Body of pancreas (tissue), 4 donors: ENCODE data around the gene DERL2. TPM values are rescaled to one million over a fixed set of nuclear protein-coding genes. Genes with fewer than 3 reads are reported as not detected.
A peak's percentile ranks its signal among the peaks of the same experiment; 100 is the strongest.

ENCODE experiments used
- ATAC-seq: fragments of 150-250 bp; one replicate; pipeline ENCODE4 v1.9.1; 2016
- DNase-seq, 4 donors: peaks; one replicate each; pipeline ENCODE4 v3.0.0-alpha.2; 2019
- H3K27ac ChIP-seq, 4 donors: fragments of 200-600 bp; sonication (generic); 1 replicate in 3 of 4; 2 replicates in 1 of 4; pipeline versions ENCODE4 v1.5.1 to v1.6.1; 2016 to 2019; ENCODE audit warnings: mild to moderate bottlenecking in 1 of 4, mixed read lengths in 1 of 4, moderate library complexity in 1 of 4
- H3K27me3 ChIP-seq, 2 donors: fragments of 200-600 bp; sonication (generic); one replicate each; pipeline ENCODE4 v1.6.0; 2016; ENCODE audit warnings: mild to moderate bottlenecking in 1 of 2
- H3K36me3 ChIP-seq, 2 donors: fragments of 200-600 bp; sonication (generic); replicated peaks in 1 of 2; 2 replicates each; pipeline ENCODE4 v1.5.1; 2016; ENCODE audit warnings: low read depth in 2 of 2; ENCODE audit not compliant: insufficient read depth in 1 of 2
- H3K4me1 ChIP-seq: fragments of 200-600 bp; sonication (generic); one replicate; pipeline ENCODE4 v1.6.0; 2016
- H3K4me3 ChIP-seq, 2 donors: fragments of 200-600 bp; sonication (generic); 1 replicate in 1 of 2; 2 replicates in 1 of 2; pipeline ENCODE4 v1.5.1; 2016 to 2019
- H3K9me3 ChIP-seq, 3 donors: fragments of 200-600 bp; sonication (generic); 1 replicate in 2 of 3; 2 replicates in 1 of 3; pipeline ENCODE4 v1.5.1; 2016
- POLR2A ChIP-seq, 3 donors: fragments of 450-650 bp; IDR thresholded peaks; one replicate each; pipeline ENCODE4 v1.6.1; 2016; ENCODE audit warnings: antibody characterized with exemption in 3 of 3, mild to moderate bottlenecking in 2 of 3
- WGBS, 2 donors: methylation state at CpG; one replicate each; pipeline ENCODE4 v1.1.5; 2017; 5-methylcytosine and 5-hydroxymethylcytosine counted together
- intact Hi-C: fragments of 100-400 bp; cut with DNase I; formaldehyde crosslinking; loops from one replicate; pipeline ENCODE4 v1.15.1; 2023
- total RNA-seq, 2 donors: library from RNA; depleted of rRNA; stranded (reverse); fragments of >200 nt; gene quantifications; one replicate each; pipeline ENCODE4 v1.1.0, GENCODE V29; 2016
- TF ChIP-seq, protein P1 (sequence below), 7 experiments: fragments of 450-650 bp in 4 of 7; fragments of 200-600 bp in 3 of 7; sonication (generic) in 3 of 7; IDR thresholded peaks; one replicate each; pipeline ENCODE4 v1.5.1; 2016 to 2019; ENCODE audit warnings: antibody characterized with exemption in 7 of 7

Gene DERL2
- total RNA-seq, 2 donors from 2014 or later: 25.4 to 42.5 TPM

DNA sequence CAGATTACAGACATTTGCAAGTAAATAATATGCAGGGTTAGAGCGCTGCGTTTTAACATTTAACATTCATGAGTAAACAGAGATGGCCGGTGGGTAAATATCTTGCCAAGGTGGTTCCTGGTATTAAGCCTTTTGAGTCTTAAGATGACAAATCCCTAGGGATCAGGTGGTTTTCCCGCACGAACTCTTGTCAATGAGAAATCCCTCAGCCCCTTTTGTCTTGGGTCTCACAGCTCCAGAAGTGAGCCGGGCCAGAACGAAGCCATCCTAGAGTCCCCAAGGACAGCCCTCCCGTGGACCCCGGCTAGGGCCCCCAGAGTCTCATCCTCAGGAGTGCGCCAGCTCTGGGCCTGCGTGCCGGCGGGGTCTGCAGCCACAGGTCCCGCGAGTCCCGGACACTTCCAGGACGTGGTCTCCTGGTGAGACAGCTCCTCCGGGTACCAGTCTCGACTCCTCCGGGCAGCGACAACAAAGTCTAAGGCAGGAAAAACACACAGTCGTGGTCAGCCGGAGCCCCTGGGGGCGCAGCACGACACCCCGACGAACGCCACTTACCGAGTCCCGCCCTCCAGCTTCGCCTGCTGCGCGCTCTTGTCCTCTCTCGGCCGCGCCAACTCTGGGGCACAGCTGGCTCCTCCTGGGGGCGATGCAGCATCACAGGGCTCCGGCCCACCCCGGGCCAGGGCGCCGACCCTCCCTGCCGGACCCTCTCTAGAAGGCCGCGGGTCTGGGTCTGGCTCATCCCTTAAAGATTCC, 13.7 kb upstream of the DERL2 start:
- intact Hi-C loops: no loop called here
- no peak overlapping the region for H3K4me3 ChIP-seq
- DNase-seq (no peak), ATAC-seq (no peak)
- H3K36me3 ChIP-seq: no peaks in the 10 kb centered on the region
- H3K27me3 ChIP-seq: peaks cover 0 to 10% of the 10 kb centered on the region in 2 donors
- no peak for TF ChIP-seq POLR2A (IDR thresholded peaks at IDR 0.05)
- TF ChIP-seq, protein P1, sequence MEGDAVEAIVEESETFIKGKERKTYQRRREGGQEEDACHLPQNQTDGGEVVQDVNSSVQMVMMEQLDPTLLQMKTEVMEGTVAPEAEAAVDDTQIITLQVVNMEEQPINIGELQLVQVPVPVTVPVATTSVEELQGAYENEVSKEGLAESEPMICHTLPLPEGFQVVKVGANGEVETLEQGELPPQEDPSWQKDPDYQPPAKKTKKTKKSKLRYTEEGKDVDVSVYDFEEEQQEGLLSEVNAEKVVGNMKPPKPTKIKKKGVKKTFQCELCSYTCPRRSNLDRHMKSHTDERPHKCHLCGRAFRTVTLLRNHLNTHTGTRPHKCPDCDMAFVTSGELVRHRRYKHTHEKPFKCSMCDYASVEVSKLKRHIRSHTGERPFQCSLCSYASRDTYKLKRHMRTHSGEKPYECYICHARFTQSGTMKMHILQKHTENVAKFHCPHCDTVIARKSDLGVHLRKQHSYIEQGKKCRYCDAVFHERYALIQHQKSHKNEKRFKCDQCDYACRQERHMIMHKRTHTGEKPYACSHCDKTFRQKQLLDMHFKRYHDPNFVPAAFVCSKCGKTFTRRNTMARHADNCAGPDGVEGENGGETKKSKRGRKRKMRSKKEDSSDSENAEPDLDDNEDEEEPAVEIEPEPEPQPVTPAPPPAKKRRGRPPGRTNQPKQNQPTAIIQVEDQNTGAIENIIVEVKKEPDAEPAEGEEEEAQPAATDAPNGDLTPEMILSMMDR (IDR thresholded peaks at IDR 0.05): no peak
- 20 to 23% methylated on average over 25 to 43 of the region's 44 CpGs for WGBS, 2 donors
- peaks cover 17% of the 10 kb centered on the region for H3K4me1 ChIP-seq
- no peak overlapping the region for H3K27ac ChIP-seq
- H3K9me3 ChIP-seq: no peaks in the 10 kb centered on the region

DNA sequence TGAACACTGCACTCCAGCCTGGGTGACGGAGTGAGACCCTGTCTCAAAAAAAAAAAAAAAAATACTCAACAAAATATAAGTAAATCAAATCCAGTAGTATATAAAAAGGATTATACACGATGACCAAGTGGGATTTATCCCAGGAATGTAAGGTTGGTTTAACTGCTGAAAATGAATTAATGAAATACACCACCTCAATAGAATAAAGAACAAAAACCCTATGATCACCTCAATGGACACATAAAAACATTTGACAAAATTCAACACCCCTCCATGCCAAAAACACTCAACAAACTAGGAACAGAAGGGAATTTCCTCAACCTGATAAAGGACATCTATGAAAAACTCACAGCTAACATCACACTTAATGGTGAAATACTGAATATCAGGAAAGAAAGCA, 7.0 kb upstream of the DERL2 start:
- H3K4me1 ChIP-seq: peaks cover 4% of the 10 kb centered on the region
- ATAC-seq (no peak), DNase-seq (no peak)
- TF ChIP-seq, protein P1 (IDR thresholded peaks at IDR 0.05): no peak
- no peak overlapping the region for H3K4me3 ChIP-seq
- H3K9me3 ChIP-seq: no peaks in the 10 kb centered on the region
- H3K27me3 ChIP-seq: no peaks in the 10 kb centered on the region
- peaks cover 0 to 8% of the 10 kb centered on the region in 2 donors for H3K36me3 ChIP-seq
- 98 to 100% methylated on average over 2 of the region's 2 CpGs for WGBS, 2 donors
- no peak overlapping the region for H3K27ac ChIP-seq
- intact Hi-C loops: no loop called here

DNA sequence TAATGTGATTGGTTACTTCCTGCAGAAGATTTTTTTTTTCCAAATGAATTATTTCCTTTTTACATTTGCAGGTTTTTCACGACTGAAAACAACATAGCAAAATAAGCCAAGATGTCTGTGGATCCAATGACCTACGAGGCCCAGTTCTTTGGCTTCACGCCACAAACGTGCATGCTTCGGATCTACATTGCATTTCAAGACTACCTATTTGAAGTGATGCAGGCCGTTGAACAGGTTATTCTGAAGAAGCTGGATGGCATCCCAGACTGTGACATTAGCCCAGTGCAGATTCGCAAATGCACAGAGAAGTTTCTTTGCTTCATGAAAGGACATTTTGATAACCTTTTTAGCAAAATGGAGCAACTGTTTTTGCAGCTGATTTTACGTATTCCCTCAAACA, 2.8 kb upstream of the DERL2 start:
- 76% methylated on average over 8 of the region's 8 CpGs for WGBS, 2 donors

DNA sequence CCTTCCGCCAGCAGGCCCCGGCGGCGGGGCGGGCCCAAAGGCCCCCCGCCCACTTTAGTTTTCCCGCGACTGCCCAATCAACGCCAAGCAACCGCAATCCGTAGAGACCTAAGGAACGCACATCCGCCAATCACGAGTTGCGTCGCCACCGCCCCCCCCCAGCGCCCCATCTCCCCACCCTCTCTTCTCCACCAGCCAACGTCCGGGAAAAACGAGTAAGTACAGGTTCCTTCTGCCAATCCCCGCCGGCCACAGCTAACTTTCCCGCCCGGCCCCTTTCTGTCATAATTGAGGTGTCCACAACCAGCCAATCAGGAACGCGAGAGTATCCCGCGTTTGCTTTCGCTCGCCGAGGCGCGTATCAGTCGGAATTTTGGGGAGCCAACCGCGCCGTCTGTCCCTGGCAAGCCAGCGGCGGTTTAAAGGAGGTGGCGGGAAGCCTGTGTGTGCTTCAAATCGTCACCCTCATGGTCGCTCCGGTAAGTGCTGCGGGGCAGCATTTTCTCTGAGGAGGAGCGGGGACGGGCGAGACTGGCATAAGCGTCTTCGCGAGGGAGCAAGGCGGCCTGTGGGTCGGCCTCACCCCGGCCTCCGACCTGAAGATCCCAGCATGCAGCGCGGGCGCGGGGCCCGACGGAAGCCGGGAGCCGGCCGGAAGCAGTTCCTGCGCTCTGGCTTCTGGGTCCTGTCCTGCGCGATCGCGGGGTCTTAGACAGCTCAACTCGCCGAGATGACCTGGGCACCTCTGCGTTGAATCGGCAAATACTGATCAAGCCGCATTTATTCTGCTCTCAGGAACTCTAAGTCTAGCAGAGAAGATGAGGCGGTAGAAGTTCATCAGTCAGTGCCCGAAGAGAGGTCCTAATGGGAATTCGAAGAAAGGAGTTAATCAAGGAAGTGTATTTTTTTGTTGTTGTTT, 487 bp upstream of the DERL2 start, which contains the start of gene MIS12:
Gene MIS12, plus strand, starts transcription at position 361 of the 919 bp plus-strand sequence. CDS start 2,297 bp downstream, outside the sequence.
- ATAC-seq (peak; percentile 97), DNase-seq (peak; percentile 98 to 99 (median 98))
- Histone ChIP-seq H3K4me1 (peaks cover 47% of the 10 kb centered on the region), H3K27ac (peak within 1 kb of the TSS; percentile 97 to 100 (median 99)), H3K27me3 (no peaks in the 10 kb centered on the region), H3K4me3 (peak within 1 kb of the TSS; percentile 78 to 92), H3K9me3 (no peaks in the 10 kb centered on the region), H3K36me3 (peaks cover 0 to 14% of the 10 kb centered on the region in 2 donors)
- TF ChIP-seq POLR2A (IDR thresholded peaks at IDR 0.05): peak; percentile 73 to 91 (median 86)
- TF ChIP-seq, protein P1 (IDR thresholded peaks at IDR 0.05): no peak
- intact Hi-C loops: no loop called here
- 0 to 1% methylated on average over 25 to 76 of the region's 77 CpGs for WGBS, 2 donors

More for the DNA sequence above, 2.8 kb upstream of the DERL2 start:
- intact Hi-C loops: no loop called here
- Histone ChIP-seq H3K9me3 (no peaks in the 10 kb centered on the region), H3K27ac (no peak overlapping the region), H3K4me3 (no peak overlapping the region), H3K27me3 (no peaks in the 10 kb centered on the region), H3K4me1 (peaks cover 32% of the 10 kb centered on the region), H3K36me3 (peaks cover 0 to 8% of the 10 kb centered on the region in 2 donors)
- ATAC-seq (no peak), DNase-seq (no peak)
- TF ChIP-seq, protein P1 (IDR thresholded peaks at IDR 0.05): no peak
- TF ChIP-seq POLR2A (IDR thresholded peaks at IDR 0.05): no peak
